Measurements from ENCODE around the gene MRNIP. TPM values are rescaled to one million over a fixed set of nuclear protein-coding genes. Genes with fewer than 3 reads are reported as not detected.

MRNIP gene
- polyA plus RNA-seq, 2 of the 4 experiments (the other 2 are of a cell fraction), result 21.4 to 29.7 TPM

DNA sequence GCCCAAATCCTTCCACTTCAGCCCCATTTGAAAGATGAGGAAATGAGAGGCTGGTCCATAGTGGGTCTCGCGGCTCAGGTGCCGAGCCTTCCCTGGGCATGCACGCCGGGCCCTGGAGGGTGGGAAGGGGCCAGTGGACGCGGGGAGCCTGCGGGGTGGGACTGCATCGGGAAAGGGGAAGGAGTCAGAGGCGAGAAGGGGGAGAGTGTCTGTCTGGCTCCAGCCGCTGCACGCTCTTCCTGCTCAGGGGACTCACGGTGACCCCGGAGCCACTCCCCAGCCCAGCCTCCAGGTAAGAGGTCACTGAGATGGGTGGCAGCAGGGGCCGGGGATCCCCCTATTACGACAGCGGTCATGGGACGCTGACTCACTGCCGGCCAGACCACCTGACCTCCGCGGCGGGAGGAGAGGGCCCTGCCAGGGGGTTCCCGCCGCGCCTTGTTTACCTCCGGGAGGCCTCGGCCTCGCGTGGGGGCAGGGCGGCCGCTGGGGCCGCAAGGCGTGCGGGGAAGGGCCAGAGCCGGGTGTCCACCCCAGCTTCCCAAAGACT is 39.8 kb downstream of the MRNIP start (continued):
- TF ChIP-seq RNF2 (IDR thresholded peaks at IDR 0.05; ENCODE audit: borderline replicate concordance, low read depth) (no peak), FOSB (CRISPR knock-in tag; IDR thresholded peaks at IDR 0.05) (no peak), EP300 (IDR thresholded peaks at IDR 0.05) (peak; percentile 88 to 94; a peak in 3 of 5 replicates), TP53 (CRISPR knock-in tag; IDR thresholded peaks at IDR 0.05) (0 out of 2 replicates have a peak, but pooled peaks have one; percentile 0), PHF8 (IDR thresholded peaks at IDR 0.05; ENCODE audit: borderline replicate concordance, low read depth) (no peak), NFE2L2 (conservative IDR thresholded peaks at IDR 0.05; ENCODE audit: low read length) (peak; percentile 55; the same call in 1 of the 2 replicates), MAZ (IDR thresholded peaks at IDR 0.05; ENCODE audit: borderline replicate concordance, low read depth, low read length) (no peak), FOSL2 (IDR thresholded peaks at IDR 0.05) (peak; percentile 84), FOSL2 (CRISPR knock-in tag; IDR thresholded peaks at IDR 0.05) (peak; percentile 99), ESRRA (IDR thresholded peaks at IDR 0.05; ENCODE audit: borderline replicate concordance, low read length) (no peak), TFCP2L1 (CRISPR knock-in tag; IDR thresholded peaks at IDR 0.05) (no peak; the same call in 1 of the 2 replicates), NPAS2 (CRISPR knock-in tag; IDR thresholded peaks at IDR 0.05; ENCODE audit: borderline replicate concordance) (no peak), JUNB (IDR thresholded peaks at IDR 0.05) (peak; percentile 87), KDM5A (IDR thresholded peaks at IDR 0.05) (no peak), MAFK (IDR thresholded peaks at IDR 0.05; ENCODE audit: partially characterized antibody) (peak; percentile 15), CBX8 (IDR thresholded peaks at IDR 0.05) (no peak), HEYL (CRISPR knock-in tag; IDR thresholded peaks at IDR 0.05) (no peak), HOXB5 (CRISPR knock-in tag; IDR thresholded peaks at IDR 0.05) (peak; percentile 19)
- TF ChIP-seq, protein P1, sequence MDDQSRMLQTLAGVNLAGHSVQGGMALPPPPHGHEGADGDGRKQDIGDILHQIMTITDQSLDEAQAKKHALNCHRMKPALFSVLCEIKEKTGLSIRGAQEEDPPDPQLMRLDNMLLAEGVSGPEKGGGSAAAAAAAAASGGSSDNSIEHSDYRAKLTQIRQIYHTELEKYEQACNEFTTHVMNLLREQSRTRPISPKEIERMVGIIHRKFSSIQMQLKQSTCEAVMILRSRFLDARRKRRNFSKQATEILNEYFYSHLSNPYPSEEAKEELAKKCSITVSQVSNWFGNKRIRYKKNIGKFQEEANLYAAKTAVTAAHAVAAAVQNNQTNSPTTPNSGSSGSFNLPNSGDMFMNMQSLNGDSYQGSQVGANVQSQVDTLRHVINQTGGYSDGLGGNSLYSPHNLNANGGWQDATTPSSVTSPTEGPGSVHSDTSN (IDR thresholded peaks at IDR 0.05), result peak; percentile 89
- TF ChIP-seq, protein P2, sequence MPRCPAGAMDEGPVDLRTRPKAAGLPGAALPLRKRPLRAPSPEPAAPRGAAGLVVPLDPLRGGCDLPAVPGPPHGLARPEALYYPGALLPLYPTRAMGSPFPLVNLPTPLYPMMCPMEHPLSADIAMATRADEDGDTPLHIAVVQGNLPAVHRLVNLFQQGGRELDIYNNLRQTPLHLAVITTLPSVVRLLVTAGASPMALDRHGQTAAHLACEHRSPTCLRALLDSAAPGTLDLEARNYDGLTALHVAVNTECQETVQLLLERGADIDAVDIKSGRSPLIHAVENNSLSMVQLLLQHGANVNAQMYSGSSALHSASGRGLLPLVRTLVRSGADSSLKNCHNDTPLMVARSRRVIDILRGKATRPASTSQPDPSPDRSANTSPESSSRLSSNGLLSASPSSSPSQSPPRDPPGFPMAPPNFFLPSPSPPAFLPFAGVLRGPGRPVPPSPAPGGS (IDR thresholded peaks at IDR 0.05), result peak; percentile 98
- TF ChIP-seq, protein P3, sequence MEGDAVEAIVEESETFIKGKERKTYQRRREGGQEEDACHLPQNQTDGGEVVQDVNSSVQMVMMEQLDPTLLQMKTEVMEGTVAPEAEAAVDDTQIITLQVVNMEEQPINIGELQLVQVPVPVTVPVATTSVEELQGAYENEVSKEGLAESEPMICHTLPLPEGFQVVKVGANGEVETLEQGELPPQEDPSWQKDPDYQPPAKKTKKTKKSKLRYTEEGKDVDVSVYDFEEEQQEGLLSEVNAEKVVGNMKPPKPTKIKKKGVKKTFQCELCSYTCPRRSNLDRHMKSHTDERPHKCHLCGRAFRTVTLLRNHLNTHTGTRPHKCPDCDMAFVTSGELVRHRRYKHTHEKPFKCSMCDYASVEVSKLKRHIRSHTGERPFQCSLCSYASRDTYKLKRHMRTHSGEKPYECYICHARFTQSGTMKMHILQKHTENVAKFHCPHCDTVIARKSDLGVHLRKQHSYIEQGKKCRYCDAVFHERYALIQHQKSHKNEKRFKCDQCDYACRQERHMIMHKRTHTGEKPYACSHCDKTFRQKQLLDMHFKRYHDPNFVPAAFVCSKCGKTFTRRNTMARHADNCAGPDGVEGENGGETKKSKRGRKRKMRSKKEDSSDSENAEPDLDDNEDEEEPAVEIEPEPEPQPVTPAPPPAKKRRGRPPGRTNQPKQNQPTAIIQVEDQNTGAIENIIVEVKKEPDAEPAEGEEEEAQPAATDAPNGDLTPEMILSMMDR (IDR thresholded peaks at IDR 0.05), result no peak
- TF ChIP-seq, protein P4, sequence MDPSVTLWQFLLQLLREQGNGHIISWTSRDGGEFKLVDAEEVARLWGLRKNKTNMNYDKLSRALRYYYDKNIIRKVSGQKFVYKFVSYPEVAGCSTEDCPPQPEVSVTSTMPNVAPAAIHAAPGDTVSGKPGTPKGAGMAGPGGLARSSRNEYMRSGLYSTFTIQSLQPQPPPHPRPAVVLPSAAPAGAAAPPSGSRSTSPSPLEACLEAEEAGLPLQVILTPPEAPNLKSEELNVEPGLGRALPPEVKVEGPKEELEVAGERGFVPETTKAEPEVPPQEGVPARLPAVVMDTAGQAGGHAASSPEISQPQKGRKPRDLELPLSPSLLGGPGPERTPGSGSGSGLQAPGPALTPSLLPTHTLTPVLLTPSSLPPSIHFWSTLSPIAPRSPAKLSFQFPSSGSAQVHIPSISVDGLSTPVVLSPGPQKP (IDR thresholded peaks at IDR 0.05; ENCODE audit: low read depth, low read length), result no peak
- TF ChIP-seq, protein P5, sequence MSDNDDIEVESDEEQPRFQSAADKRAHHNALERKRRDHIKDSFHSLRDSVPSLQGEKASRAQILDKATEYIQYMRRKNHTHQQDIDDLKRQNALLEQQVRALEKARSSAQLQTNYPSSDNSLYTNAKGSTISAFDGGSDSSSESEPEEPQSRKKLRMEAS (IDR thresholded peaks at IDR 0.05), result 0 out of 2 replicates have a peak, but pooled peaks have one; percentile 75
